H1 (cell line): ENCODE data around the gene TACC2. TPM values are rescaled to one million over a fixed set of nuclear protein-coding genes. Genes with fewer than 3 reads are reported as not detected.

Experiments
- CHD7 ChIP-seq: fragments of 300-600 bp; sonication (generic); IDR thresholded peaks from 2 replicates; pipeline ENCODE4 v1.7.1; 2012; ENCODE audit warnings: low read length, moderate library complexity, mild to moderate bottlenecking, inconsistent platforms; ENCODE audit not compliant: insufficient replicate concordance
- POLR2AphosphoS5 ChIP-seq: IDR thresholded peaks from 2 replicates; pipeline ENCODE4 v1.6.1; 2011; ENCODE audit warnings: low read depth, low read length
- RAD21 ChIP-seq, 2 experiments: IDR thresholded peaks in 1 of 2; conservative IDR thresholded peaks in 1 of 2; 2 replicates each; pipeline ENCODE4 v1.6.1; 2011; ENCODE audit warnings: low read depth in 2 of 2, low read length in 2 of 2, improper control_type of control experiment in 1 of 2, inconsistent platforms in 1 of 2, mild to moderate bottlenecking in 1 of 2, moderate library complexity in 1 of 2
- TAF7 ChIP-seq: optimal IDR thresholded peaks from 2 replicates; pipeline ENCODE3; 2011; ENCODE audit warnings: low read depth, mild to moderate bottlenecking, inconsistent platforms, low read length, moderate library complexity, borderline replicate concordance
- polyA plus RNA-seq, 7 experiments: library from polyadenylated mRNA; depleted of rRNA in 3 of 7; stranded (reverse) in 5 of 7; unstranded in 2 of 7; fragments of >200 nt in 5 of 7; fragments of 200-250 nt in 2 of 7; gene quantifications; 1 replicate in 5 of 7; 2 replicates in 1 of 7; 4 replicates in 1 of 7; pipeline versions ENCODE4 v1.2.1 to v1.2.3, GENCODE V29; 2011 to 2013; ENCODE audit warnings: missing spikeins in 2 of 7, mixed read lengths in 2 of 7
- total RNA-seq: library from RNA; stranded (reverse); fragmentation: NEBNext Ultra II Directional; extraction: Animal tissue kit (Norgen Biotek cat#: 25700); gene quantifications from 2 replicates; pipeline ENCODE4 v1.2.1, GENCODE V29; 2021

The TACC2 gene
- total and polyA plus RNA-seq, 2 of the 8 experiments (the other 6 are each of a cell fraction or from before 2014, with no cell fraction given): 21.2 to 46.6 TPM

GRCh38 chr10:122265896-122266295, 276.9 kb downstream of the TACC2 start (continued):
- TF ChIP-seq TAF7: no peak
- TF ChIP-seq POLR2AphosphoS5: no peak
- TF ChIP-seq CHD7: no peak
- TF ChIP-seq RAD21 (IDR thresholded peaks at IDR 0.05 in 1 of 2, conservative IDR thresholded peaks at IDR 0.05 in 1 of 2; ENCODE audit: low read depth in 2 of 2, low read length in 2 of 2): no peak
